Activated CD4-positive, alpha-beta T cell treated with anti-CD3 and anti-CD28 coated beads for 1 hour (primary cell): ENCODE data around the gene SCN2A.
"Not testable (repeated sequence)": the region's sequence is repeated elsewhere in the genome, so short reads cannot be mapped to it uniquely, and the experiment has no call there.

Experiments
- DNase-seq: peaks from one replicate; pipeline ENCODE4 v3.0.0-alpha.2; 2020

The SCN2A gene

DNA sequence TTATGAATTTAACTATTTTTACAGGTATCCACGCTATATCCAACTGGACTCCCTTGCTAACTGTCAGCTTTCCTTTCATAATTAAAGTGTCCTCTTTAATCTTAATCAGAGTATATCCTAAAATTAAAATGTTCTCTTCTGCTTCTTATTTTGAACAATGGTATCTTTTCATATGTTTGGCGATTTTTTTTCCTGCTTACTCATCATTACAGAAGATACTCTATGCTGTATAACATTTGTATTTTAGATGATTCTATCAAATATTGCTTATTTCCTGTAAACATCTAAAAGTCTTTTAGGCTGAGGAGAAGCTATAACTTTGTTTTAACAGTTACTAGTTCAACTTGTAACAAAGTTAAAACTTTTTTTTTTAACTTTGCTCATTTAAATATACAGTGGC is 17.4 kb downstream of the SCN2A start:
- no peak for DNase-seq

DNA sequence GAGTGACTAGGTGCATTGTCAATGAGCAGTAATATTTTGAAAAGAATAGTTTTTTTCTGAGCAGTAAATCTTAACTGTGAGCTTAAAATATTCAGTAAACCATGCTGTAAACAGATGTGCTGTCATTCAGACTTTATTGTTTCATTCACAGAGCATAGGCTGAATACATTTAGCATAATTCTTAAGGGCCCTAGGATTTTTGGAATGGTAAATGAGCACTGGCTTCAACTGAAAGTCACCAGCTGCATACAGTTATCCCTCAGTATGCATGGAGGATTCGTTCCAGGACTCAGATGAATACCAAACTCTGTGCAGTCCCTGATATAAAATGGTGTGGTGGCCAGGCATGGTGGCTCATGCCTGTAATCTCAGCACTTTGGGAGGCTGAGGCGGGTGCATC is 21.1 kb downstream of the SCN2A start:
- DNase-seq = not testable (repeated sequence)

- no peak for DNase-seq
Measured at GRCh38 chr2:165268754-165269153, 29.5 kb downstream of the SCN2A start.

DNA sequence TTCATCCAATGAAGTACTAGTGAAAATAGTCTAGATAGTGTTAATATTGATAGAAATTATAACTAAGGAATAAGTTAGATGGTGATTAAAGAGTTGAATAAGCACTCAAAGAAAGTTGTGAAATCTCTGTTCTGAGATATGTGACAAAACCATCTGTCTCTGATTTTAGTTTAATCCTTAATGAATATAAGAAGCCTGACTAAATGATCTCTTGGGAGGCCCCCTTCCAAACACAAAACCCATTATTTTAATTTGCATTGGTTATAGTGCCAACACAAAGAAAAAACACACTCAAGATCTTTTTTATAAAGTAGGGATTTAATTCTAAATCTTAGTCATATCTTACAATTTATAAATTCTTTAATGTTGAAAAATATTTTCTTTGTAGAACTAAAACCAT is 34.0 kb downstream of the SCN2A start:
- no peak for DNase-seq

DNA sequence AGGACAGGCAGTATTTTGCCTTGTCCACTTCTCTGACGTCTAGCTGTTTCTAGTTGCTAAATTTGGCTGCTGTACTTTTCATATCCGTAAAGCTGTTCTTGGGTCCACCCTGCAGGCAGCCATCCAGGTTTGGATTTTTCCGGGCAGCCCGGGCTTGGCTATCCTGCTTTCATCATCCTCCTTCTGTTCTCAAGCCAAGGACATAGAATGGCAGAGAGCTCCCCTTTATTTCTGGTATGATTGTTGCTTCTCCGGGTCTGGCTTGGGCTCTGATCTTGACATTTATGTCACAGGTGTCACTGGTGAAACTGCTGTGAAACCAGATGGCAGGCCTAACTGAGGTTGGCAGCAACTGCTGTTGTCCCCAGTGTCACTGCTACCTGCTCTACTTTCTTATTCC is 35.5 kb downstream of the SCN2A start:
- no peak for DNase-seq

- no peak for DNase-seq
Measured at GRCh38 chr2:165275932-165276331, 36.7 kb downstream of the SCN2A start.

GRCh38 chr2:165277295-165277694 is 38.1 kb downstream of the SCN2A start:
- no peak for DNase-seq

- DNase-seq = no peak
Measured at GRCh38 chr2:165277860-165278656, 38.8 kb downstream of the SCN2A start.

DNA sequence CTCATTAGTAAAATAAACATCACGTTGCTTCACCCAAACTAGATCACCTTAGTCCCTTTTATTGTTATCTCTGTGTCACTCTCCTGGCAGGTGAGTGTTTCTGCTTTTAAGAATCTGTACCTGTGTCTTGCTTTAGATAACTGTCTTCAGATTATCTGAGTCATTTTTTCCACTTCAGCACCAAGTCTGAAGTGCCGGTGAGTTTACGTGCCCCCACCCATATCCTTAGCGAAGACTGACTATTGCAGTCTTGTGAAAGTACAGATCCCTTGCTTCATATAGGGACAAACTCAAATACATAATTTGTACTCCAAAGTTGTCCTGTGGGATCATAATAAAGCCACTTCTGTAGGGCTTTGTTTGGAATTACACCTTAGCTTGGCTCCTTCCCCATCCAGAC is 41.1 kb downstream of the SCN2A start:
- no peak for DNase-seq

GRCh38 chr2:165281387-165281786 is 42.2 kb downstream of the SCN2A start:
- DNase-seq = no peak

GRCh38 chr2:165283342-165283741 is 44.1 kb downstream of the SCN2A start:
- no peak for DNase-seq

DNA sequence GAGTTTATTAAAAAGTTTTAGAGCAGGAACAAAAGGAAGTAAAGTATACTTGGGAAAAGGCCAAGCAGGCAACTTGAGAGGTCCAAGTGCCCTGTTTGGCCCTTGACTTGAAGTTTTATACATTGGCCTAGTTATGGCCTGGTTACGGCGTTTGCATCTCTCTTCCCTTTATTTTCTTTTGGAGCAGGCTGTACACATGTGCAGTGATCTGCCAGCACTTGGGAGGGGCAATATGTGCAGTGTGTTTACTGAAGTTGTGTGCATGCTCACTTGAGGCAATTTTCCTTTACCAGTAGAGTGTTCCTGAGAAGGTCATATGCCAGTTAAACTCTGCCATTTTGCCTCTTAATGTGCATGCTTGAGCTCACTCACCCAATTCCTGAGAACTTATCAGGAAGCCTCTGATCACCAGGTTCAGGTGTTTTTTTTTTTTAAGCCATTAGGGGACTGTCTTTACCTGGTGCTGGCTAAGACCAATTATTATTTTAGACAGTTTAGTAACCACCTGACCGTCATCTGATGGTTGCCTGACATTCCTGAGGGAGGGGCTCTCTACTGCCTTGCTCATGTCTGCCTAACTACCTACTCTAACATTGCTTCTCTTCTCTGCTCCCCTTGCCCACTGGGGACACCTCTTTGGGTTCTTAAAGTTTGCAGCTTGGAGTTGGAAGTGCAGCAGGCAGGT is 48.0 kb downstream of the SCN2A start:
- no peak for DNase-seq

DNA sequence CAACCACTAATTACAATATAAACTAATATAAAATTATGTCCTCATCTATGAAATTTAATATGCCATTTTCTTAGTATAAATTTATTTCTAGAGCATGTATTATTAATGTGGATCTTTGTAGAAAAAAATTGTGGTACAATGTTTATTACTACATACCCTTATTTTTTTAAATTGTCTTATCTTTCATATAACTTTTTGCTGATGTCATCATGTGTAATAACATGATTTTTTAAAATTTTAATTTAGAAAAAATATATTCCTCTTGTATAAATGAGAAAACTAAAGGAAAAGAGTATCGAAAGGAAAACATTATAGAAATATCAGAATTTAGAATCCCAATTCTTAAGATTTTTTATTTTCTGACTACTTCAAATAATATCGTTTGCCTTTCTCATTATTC is 49.9 kb downstream of the SCN2A start:
- no peak for DNase-seq

DNA sequence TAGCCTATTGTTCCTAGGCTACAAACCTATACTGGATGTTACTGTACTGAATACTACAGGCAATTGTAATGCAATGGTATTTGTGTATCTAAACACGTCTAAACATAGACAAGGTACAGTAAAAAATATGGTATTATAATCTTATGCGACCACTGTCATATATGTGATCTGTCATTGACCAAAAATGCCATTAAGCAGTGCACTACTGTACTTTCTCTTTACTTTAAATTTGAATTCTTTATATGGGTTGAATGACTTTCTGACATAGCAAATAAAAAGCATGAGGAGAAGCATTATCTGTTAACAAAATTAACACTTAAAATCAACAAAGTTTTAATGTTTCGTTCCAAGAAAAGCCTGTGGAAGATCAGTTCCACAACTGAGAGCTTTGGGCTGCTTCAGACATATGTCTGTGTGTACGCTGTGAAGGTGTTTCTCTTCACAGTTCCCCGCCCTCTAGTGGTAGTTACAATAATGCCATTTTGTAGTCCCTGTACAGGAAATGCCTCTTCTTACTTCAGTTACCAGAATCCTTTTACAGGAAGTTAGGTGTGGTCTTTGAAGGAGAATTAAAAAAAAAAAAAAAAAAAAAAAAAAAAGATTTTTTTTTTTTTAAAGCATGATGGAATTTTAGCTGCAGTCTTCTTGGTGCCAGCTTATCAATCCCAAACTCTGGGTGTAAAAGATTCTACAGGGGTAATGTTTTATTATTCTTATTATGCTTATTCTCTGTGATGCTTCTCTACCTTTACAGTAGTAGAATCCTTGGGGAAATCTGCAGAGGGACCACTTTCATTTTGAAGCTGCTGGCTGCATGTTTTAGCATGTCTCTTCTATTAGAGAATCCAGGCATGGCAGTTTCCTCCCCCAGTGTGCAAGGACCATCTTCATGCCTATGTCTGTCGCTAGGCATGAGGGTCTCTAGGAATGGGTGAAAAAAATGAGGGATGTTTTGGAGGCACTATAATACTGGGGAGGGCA is 54.5 kb downstream of the SCN2A start:
- no peak for DNase-seq

DNA sequence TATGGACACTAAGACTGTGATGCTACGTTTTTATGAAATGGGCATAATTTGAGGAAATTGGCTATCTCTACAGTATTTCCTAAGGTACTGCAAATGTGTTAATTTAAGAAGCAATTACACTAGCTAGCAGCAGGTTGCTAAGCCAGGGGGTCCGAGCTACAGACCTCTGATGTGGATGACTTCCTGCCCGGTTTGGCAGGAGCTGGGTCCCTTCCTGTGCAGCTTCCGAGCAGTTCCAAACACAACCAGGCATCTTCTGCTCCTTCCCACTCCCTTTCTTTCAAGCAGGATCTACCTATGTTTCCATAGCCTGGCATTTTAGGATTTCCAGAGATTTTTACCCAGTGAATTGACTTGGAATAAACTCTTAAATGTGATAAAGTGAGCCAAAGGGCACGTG is 55.7 kb downstream of the SCN2A start:
- DNase-seq = no peak

GRCh38 chr2:165295643-165296042 is 56.4 kb downstream of the SCN2A start:
- DNase-seq = no peak

DNA sequence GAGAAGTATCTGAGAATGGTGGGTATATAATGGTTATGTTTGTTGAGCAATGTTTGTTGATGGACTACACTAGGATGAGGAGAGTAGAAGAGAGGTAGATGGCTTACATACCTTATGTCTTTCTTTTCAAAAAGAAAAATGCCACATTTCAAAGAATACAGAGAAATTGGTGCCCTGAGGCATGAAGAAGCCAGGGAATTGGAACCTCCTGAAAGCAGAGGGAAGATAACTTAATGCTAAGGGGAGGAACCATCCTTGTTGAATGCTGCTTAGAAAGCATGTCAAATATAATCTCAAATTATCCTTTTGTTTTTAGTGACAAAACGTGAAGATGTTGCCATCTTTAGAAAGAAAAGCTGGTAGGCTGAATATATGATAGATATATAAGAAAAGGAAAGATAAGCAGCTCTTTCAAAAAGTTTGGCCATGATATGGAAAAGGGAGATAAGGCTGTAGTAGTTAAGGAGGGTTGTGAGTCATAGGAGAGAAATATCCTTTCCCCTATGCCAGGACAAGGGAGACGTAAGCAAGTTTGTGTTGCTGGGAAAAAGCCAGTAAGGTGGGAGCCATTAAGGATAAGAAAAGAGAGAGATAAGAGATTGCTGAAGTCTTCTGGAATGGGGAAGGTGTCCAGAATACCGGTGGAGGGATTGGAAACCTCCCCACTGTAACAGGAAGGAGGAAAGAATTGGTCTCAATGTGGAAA is 66.3 kb downstream of the SCN2A start:
- no peak for DNase-seq

- no peak for DNase-seq
Measured at GRCh38 chr2:165307317-165307716, 68.1 kb downstream of the SCN2A start.

- DNase-seq = no peak
Measured at GRCh38 chr2:165311949-165312348, 72.7 kb downstream of the SCN2A start.

DNA sequence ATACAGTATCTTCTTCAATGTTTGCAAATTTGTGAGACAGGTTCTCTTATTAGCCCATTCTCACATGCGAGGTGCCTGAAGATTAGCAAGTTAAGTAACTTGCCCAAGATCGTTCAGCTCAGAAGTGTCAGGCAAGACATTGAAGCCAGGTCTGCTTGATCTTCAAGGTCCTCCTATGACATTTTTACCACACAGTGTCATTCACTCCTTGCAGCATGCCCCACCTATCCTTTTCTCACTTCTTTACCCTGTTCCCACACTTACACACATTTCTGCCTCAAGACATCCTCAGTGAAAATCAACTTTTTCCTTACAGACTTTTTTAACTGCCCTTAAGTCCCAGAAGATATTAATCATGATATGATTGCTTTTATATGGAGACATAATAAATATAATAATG is 73.8 kb downstream of the SCN2A start:
- DNase-seq = no peak

DNA sequence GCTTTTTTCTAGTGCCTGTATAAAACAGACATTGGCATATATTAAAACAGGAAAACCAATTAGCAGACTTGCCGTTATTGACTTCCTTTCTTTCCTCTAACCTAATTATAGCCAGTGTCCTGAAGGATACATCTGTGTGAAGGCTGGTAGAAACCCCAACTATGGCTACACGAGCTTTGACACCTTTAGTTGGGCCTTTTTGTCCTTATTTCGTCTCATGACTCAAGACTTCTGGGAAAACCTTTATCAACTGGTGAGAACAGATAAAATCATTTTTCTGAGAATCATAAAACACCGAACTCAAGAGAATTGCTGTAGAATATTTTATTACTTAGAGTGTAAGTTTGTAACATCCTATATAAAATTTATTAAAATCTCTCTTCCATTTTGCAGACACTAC is 74.3 kb downstream of the SCN2A start:
- no peak for DNase-seq

DNA sequence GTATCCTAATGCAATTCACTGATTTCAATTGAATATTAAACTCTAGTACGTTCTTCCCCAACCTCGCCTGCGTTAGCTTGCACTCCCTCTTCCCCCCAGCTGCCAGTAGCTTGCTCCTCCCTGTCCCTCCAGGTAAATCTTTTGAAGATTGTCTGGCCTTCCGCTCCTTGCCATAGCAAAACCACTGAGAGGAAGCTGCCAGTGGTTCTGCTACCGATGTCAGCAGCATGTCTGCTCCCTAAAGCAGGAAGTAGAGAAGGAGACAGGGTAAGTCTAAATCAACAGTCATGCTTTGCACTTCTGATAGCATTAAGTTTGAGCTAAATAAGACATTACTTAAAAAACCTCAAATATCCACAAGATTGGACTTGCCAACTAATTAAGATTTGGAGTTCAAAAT is 89.1 kb downstream of the SCN2A start:
- no peak for DNase-seq

- not testable (repeated sequence) for DNase-seq
Measured at GRCh38 chr2:165344276-165344675, 105.1 kb downstream of the SCN2A start.
